ENCODE data around the gene APC2.

GRCh38 chr19:1471010-1471514, 21.1 kb downstream of the APC2 start:
- TF ChIP-seq, protein P1, sequence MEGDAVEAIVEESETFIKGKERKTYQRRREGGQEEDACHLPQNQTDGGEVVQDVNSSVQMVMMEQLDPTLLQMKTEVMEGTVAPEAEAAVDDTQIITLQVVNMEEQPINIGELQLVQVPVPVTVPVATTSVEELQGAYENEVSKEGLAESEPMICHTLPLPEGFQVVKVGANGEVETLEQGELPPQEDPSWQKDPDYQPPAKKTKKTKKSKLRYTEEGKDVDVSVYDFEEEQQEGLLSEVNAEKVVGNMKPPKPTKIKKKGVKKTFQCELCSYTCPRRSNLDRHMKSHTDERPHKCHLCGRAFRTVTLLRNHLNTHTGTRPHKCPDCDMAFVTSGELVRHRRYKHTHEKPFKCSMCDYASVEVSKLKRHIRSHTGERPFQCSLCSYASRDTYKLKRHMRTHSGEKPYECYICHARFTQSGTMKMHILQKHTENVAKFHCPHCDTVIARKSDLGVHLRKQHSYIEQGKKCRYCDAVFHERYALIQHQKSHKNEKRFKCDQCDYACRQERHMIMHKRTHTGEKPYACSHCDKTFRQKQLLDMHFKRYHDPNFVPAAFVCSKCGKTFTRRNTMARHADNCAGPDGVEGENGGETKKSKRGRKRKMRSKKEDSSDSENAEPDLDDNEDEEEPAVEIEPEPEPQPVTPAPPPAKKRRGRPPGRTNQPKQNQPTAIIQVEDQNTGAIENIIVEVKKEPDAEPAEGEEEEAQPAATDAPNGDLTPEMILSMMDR (IDR thresholded peaks at IDR 0.05), result no peak
- TF ChIP-seq TEAD1 (CRISPR knock-in tag; IDR thresholded peaks at IDR 0.05), result no peak
- TF ChIP-seq RELA (CRISPR knock-in tag; IDR thresholded peaks at IDR 0.05; ENCODE audit: borderline replicate concordance), result no peak

All from WTC11 (cell line).